ENCODE data around the gene SNCG.

The SNCG gene

GRCh38 chr10:86954681-86955500, 3.5 kb upstream of the SNCG start:
- no peak for TF ChIP-seq CTCF (IDR thresholded peaks at IDR 0.05; ENCODE audit: extremely low read depth, missing control alignments)
- no peak for DNase-seq (ENCODE audit: low spot score)

- no peak for DNase-seq (ENCODE audit: low spot score)
Measured at GRCh38 chr10:86955501-86956194, 2.8 kb upstream of the SNCG start.

DNA sequence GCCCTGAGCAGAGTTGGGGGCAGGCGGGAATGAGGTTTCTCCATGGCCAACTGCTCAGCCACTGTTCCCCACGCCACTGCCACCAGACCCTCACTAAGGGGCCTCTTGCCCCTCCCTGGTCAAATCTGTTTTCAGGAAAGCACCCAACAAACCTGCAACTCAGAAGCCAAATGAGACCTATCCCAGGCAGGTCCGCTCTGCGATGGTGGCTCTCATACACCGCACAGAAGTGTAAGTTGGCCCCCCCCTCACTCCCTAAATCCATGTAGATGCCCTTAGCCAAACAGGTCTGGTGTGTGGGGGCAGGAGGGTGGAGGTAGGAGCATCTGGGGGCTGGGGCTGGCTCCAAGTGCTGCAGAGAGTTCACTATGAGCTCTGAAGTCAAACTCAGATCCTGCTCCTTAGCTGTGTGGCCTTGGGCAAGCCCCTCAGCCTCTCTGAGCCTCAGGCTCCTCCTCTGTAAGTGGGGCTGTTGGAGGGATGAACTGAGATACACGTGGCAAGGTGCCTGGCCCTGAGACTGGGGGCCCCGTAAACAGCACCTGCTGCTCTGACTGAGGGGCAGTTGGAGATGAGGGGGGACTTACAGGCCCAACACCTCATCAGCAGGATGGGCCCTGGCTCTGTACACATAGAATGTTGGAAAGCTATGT, 2.1 kb upstream of the SNCG start:
- TF ChIP-seq CTCF (IDR thresholded peaks at IDR 0.05; ENCODE audit: extremely low read depth, missing control alignments), result no peak
- no peak for DNase-seq (ENCODE audit: low spot score)

More at GRCh38 chr10:86955501-86956194, 2.8 kb upstream of the SNCG start:
- TF ChIP-seq CTCF (IDR thresholded peaks at IDR 0.05; ENCODE audit: extremely low read depth, missing control alignments), result no peak

DNA sequence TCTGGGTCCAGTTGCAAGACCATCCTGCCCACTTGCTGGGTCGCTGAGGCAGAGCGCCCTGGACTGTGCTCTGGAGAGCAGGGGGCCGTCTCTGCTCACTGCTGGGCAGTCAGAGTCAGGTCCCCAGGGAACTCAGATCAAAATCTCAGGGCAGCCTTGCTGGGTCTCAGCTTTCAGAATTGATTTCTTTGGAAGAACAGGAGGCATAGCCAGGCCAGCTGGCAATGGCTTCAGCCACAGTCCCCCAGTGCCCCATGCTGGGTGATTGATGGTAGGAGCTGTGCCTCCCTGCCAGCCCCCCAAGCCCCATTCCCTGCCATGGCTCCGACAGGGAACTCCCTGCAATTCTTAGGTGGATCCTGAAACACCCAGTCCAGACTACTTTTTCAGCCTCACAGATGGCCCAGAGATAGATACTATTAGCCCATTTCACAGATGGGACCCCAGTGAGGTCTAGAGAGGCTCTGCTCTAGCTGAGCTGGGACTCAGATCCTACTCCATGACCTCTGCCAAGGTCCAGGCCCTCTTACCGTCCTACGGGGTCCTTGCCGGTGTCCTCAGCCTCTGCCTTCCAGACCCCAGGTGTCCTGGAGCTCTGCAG, 1.5 kb upstream of the SNCG start:
- DNase-seq (ENCODE audit: low spot score), result no peak
- no peak for TF ChIP-seq CTCF (IDR thresholded peaks at IDR 0.05; ENCODE audit: extremely low read depth, missing control alignments)

DNA sequence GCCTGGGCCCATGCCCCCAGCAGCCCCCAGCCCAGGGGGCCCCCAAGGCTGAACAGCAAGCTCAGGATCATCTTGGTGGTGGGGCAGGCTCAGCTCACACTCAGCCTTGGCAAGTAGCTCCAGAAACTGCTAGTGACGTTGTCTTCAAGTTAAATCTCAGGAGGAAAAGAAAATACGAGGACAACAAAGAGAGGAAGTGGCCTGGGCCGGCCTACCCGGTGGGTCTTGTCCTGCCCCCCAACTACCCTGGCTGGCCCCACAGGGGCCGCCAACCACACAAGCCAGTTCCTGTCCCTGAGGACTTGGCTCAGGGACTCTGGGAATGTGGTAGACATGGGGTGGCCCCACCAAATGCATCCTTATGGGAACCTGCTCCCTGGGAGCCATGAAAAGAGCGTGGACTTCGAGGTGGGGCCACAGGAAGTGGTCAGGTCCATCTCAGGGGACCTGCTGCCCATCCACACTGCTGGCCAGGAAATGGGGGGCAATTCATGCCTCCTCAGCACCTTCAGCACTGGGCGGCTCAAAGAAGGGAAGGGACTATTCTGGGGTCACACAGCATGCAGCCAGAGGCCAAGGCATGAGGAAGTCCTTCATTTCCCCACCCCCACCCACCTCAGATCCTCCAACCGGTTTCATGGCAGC, 806 bp upstream of the SNCG start, which contains the start of gene MMRN2:
Gene MMRN2, minus strand, starts transcription at position 145 of the 645 bp plus-strand sequence. Its CDS starts 74 bp downstream, at position 71.
- TF ChIP-seq CTCF (IDR thresholded peaks at IDR 0.05; ENCODE audit: extremely low read depth, missing control alignments), result no peak
- DNase-seq (ENCODE audit: low spot score), result no peak

- TF ChIP-seq CTCF (IDR thresholded peaks at IDR 0.05; ENCODE audit: extremely low read depth, missing control alignments), result no peak
- DNase-seq (ENCODE audit: low spot score), result no peak
Measured at GRCh38 chr10:86958901-86959736, 720 bp downstream of the SNCG start.
